Measurements from ENCODE around the gene CFAP53. TPM values are rescaled to one million over a fixed set of nuclear protein-coding genes. Genes with fewer than 3 reads are reported as not detected.

Gene CFAP53
- total and polyA plus RNA-seq, 2 of the 13 experiments (the other 11 are each of a cell fraction or from before 2014, with no cell fraction given) = 0.05 to 0.07 TPM

DNA sequence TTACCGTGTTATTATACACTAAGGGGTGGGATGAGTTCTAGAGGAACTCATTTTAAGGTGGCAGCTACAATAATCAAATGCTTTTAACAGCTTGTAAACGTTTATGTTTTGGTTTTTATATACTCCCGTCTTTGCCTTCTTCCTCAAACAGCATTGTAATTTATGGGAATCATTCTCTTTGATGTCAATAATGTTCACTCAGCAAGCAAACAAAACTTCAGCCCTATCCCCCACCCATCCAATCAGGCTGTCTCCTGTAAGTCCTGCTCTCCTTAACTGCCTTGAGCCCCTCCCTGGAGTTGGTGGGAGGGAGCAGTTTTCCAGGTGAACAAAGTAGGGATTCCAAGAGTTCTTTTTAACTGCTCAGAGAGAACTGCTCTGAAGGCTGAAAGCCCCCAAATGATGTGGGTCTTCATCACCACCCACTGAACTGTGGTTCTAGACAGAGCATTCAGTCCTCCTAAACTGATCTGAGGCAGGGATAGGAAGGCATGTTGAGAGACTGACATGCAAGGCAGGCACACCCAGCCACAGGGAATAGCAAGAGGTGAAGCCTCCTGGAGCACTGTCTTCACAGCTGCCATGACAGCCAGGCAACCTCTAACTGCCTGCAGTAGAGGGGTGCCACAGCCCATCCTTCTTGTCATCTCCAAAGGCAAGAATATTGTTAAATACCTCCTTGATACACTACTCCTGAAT lies 88.9 kb downstream of the CFAP53 start:
- 76% methylated on average over 3 of the region's 3 CpGs for WGBS (ENCODE audit: low lambda C conversion rate)
- no peaks in the 10 kb centered on the region for H3K4me1 ChIP-seq (ENCODE audit: insufficient read depth, low read length)
- ChIA-PET POLR2A (no interaction called here), CTCF (ENCODE audit: low intra/inter-chr PET ratio, low total read pairs) (no interaction called here)
- H3K36me3 ChIP-seq (replicated peaks in 1 of 2; ENCODE audit: control insufficient read depth in 1 of 2, insufficient read depth in 2 of 2, low read length in 2 of 2) = no peaks in the 10 kb centered on the region
- no TSS peak for BruUV-seq (replicated peaks)
- H3K4me3 ChIP-seq (replicated peaks in 1 of 3; ENCODE audit: insufficient read depth in 1 of 3, low read depth in 2 of 3, low read length in 3 of 3) = no peak overlapping the region
- FAIRE-seq = no peak
- in situ Hi-C loops (cut with HindIII; ENCODE audit: extremely low pct_ligation_motif_present, low pct_unique_long_range_greater_than_20kb) = no loop called here
- no peak for ATAC-seq
- no peaks in the 10 kb centered on the region for H3K9me3 ChIP-seq (ENCODE audit: low read length)
- no peak for DNase-seq (ENCODE audit: low spot score)
- intact Hi-C loops (cut with micrococcal nuclease; ENCODE audit: unreplicated experiment) = no loop called here
- no peaks in the 10 kb centered on the region for H3K27me3 ChIP-seq (ENCODE audit: control insufficient read depth in 1 of 2, insufficient read depth in 2 of 2, low read length in 2 of 2)
- H3K4me2 ChIP-seq (ENCODE audit: low read depth, low read length) = no peak overlapping the region
- no peak overlapping the region for H3K9ac ChIP-seq (ENCODE audit: insufficient read depth, low read depth, low read length)
- no peak overlapping the region for H3K27ac ChIP-seq (ENCODE audit: extremely low read length, insufficient read depth, low read length)
- no peak overlapping the region for H2AFZ ChIP-seq (ENCODE audit: low read length)
- H3K79me2 ChIP-seq (ENCODE audit: insufficient read depth, low read length) = no peaks in the 10 kb centered on the region
- H4K20me1 ChIP-seq (ENCODE audit: insufficient read depth, low read length) = no peaks in the 10 kb centered on the region
- TF ChIP-seq IRX3 (CRISPR knock-in tag; IDR thresholded peaks at IDR 0.05; ENCODE audit: borderline replicate concordance, low read depth) (no peak), SP5 (CRISPR knock-in tag; IDR thresholded peaks at IDR 0.05; ENCODE audit: borderline replicate concordance, low read depth) (no peak), REPIN1 (CRISPR knock-in tag; IDR thresholded peaks at IDR 0.05; ENCODE audit: borderline replicate concordance, low read depth) (no peak), MED13 (CRISPR knock-in tag; IDR thresholded peaks at IDR 0.05) (no peak), ZNF879 (CRISPR knock-in tag; IDR thresholded peaks at IDR 0.05) (no peak), ZNF75D (CRISPR knock-in tag; IDR thresholded peaks at IDR 0.05; ENCODE audit: borderline replicate concordance) (no peak), ZNF761 (CRISPR knock-in tag; conservative IDR thresholded peaks at IDR 0.05) (no peak), SALL2 (CRISPR knock-in tag; IDR thresholded peaks at IDR 0.05) (no peak), ZNF672 (CRISPR knock-in tag; IDR thresholded peaks at IDR 0.05) (no peak)
- TF ChIP-seq, protein P1, sequence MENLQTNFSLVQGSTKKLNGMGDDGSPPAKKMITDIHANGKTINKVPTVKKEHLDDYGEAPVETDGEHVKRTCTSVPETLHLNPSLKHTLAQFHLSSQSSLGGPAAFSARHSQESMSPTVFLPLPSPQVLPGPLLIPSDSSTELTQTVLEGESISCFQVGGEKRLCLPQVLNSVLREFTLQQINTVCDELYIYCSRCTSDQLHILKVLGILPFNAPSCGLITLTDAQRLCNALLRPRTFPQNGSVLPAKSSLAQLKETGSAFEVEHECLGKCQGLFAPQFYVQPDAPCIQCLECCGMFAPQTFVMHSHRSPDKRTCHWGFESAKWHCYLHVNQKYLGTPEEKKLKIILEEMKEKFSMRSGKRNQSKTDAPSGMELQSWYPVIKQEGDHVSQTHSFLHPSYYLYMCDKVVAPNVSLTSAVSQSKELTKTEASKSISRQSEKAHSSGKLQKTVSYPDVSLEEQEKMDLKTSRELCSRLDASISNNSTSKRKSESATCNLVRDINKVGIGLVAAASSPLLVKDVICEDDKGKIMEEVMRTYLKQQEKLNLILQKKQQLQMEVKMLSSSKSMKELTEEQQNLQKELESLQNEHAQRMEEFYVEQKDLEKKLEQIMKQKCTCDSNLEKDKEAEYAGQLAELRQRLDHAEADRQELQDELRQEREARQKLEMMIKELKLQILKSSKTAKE (CRISPR knock-in tag; IDR thresholded peaks at IDR 0.05; ENCODE audit: borderline replicate concordance) = no peak
- TF ChIP-seq, protein P2, sequence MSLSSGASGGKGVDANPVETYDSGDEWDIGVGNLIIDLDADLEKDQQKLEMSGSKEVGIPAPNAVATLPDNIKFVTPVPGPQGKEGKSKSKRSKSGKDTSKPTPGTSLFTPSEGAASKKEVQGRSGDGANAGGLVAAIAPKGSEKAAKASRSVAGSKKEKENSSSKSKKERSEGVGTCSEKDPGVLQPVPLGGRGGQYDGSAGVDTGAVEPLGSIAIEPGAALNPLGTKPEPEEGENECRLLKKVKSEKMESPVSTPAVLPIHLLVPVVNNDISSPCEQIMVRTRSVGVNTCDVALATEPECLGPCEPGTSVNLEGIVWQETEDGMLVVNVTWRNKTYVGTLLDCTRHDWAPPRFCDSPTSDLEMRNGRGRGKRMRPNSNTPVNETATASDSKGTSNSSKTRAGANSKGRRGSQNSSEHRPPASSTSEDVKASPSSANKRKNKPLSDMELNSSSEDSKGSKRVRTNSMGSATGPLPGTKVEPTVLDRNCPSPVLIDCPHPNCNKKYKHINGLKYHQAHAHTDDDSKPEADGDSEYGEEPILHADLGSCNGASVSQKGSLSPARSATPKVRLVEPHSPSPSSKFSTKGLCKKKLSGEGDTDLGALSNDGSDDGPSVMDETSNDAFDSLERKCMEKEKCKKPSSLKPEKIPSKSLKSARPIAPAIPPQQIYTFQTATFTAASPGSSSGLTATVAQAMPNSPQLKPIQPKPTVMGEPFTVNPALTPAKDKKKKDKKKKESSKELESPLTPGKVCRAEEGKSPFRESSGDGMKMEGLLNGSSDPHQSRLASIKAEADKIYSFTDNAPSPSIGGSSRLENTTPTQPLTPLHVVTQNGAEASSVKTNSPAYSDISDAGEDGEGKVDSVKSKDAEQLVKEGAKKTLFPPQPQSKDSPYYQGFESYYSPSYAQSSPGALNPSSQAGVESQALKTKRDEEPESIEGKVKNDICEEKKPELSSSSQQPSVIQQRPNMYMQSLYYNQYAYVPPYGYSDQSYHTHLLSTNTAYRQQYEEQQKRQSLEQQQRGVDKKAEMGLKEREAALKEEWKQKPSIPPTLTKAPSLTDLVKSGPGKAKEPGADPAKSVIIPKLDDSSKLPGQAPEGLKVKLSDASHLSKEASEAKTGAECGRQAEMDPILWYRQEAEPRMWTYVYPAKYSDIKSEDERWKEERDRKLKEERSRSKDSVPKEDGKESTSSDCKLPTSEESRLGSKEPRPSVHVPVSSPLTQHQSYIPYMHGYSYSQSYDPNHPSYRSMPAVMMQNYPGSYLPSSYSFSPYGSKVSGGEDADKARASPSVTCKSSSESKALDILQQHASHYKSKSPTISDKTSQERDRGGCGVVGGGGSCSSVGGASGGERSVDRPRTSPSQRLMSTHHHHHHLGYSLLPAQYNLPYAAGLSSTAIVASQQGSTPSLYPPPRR (CRISPR knock-in tag; IDR thresholded peaks at IDR 0.05; ENCODE audit: borderline replicate concordance) = no peak
- TF ChIP-seq, protein P3, sequence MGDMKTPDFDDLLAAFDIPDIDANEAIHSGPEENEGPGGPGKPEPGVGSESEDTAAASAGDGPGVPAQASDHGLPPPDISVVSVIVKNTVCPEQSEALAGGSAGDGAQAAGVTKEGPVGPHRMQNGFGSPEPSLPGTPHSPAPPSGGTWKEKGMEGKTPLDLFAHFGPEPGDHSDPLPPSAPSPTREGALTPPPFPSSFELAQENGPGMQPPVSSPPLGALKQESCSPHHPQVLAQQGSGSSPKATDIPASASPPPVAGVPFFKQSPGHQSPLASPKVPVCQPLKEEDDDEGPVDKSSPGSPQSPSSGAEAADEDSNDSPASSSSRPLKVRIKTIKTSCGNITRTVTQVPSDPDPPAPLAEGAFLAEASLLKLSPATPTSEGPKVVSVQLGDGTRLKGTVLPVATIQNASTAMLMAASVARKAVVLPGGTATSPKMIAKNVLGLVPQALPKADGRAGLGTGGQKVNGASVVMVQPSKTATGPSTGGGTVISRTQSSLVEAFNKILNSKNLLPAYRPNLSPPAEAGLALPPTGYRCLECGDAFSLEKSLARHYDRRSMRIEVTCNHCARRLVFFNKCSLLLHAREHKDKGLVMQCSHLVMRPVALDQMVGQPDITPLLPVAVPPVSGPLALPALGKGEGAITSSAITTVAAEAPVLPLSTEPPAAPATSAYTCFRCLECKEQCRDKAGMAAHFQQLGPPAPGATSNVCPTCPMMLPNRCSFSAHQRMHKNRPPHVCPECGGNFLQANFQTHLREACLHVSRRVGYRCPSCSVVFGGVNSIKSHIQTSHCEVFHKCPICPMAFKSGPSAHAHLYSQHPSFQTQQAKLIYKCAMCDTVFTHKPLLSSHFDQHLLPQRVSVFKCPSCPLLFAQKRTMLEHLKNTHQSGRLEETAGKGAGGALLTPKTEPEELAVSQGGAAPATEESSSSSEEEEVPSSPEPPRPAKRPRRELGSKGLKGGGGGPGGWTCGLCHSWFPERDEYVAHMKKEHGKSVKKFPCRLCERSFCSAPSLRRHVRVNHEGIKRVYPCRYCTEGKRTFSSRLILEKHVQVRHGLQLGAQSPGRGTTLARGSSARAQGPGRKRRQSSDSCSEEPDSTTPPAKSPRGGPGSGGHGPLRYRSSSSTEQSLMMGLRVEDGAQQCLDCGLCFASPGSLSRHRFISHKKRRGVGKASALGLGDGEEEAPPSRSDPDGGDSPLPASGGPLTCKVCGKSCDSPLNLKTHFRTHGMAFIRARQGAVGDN (CRISPR knock-in tag; IDR thresholded peaks at IDR 0.05) = no peak
- TF ChIP-seq, protein P4, sequence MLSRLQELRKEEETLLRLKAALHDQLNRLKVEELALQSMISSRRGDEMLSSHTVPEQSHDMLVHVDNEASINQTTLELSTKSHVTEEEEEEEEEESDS (CRISPR knock-in tag; IDR thresholded peaks at IDR 0.05; ENCODE audit: borderline replicate concordance) = no peak
